Tibial nerve (tissue), 4 donors: ENCODE measurements around the gene USP46.

Experiments used
- CTCF ChIP-seq, 5 experiments: fragments of 200-600 bp in 3 of 5; fragments of 450-650 bp in 2 of 5; sonication (generic) in 3 of 5; IDR thresholded peaks; one replicate each; pipeline ENCODE4 v1.5.1; 2016 to 2019; ENCODE audit warnings: antibody characterized with exemption in 5 of 5, mild to moderate bottlenecking in 3 of 5, moderate library complexity in 2 of 5
- EP300 ChIP-seq, 2 donors: sonication (generic); formaldehyde crosslinking; IDR thresholded peaks; one replicate each; pipeline ENCODE4 v1.6.1; 2017; ENCODE audit warnings: antibody characterized with exemption in 2 of 2, mild to moderate bottlenecking in 1 of 2
- POLR2A ChIP-seq, 2 donors: fragments of 450-650 bp; IDR thresholded peaks; one replicate each; pipeline ENCODE4 v1.6.1; 2017; ENCODE audit warnings: antibody characterized with exemption in 2 of 2, mild to moderate bottlenecking in 2 of 2, moderate library complexity in 2 of 2

GRCh38 chr4:52659722-52660261, 691 bp upstream of the USP46 start:
- TF ChIP-seq CTCF (IDR thresholded peaks at IDR 0.05) (no peak), POLR2A (IDR thresholded peaks at IDR 0.05) (no peak), EP300 (IDR thresholded peaks at IDR 0.05) (peak; percentile 12 to 29)
